SK-N-MC (cell line): Measurements from ENCODE around the gene COX4I2.

Source experiments
- EZH2 ChIP-seq: fragments of 200-600 bp; sonication (generic); IDR thresholded peaks from one replicate; pipeline ENCODE4 v1.6.1; 2017; ENCODE audit warnings: antibody characterized with exemption
- POLR2AphosphoS5 ChIP-seq: IDR thresholded peaks from 2 replicates; pipeline ENCODE4 v1.6.1; 2012; ENCODE audit warnings: mild to moderate bottlenecking, low read depth, low read length, borderline replicate concordance

DNA sequence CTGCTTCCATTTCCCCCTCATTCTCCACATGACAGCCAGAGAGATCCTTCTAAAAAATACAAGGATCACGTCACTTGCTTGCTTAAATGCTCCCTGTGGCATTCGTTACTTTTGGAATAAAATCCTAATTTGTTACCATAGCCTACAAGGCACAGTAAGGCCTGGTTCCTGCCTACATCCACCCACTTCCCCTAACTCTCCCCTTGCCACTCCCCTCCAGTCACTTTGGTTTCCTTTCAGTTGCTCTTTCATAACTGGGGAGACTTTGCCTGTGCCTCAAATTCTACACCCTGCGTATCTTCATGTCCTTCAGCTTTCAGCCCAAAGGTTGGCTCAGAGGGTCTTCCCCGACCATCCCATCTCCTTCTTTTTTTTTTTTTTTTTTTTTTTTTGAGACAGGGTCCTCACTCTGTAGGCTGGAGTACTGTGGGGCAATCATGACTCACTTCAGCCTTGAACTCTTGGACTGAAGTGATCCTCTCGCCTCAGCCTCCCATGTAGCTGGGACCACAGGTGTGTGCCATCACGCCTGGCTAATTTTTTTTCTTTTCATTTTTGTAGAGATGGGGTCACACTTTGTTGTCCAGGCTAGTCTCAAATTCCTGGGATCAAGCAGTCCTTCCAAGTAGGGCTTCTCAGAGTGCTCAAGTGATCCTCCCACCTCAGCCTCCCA is 20.1 kb upstream of the COX4I2 start:
- TF ChIP-seq POLR2AphosphoS5 (no peak), EZH2 (no peak)
